ENCODE measurements around the gene MRTFA. TPM values are rescaled to one million over a fixed set of nuclear protein-coding genes. Genes with fewer than 3 reads are reported as not detected.
"Not testable (repeated sequence)": the region's sequence is repeated elsewhere in the genome, so short reads cannot be mapped to it uniquely, and the experiment has no call there.

MRTFA gene
- total RNA-seq, 1 donor from 2014 or later: 53.0 TPM

- Histone ChIP-seq H3K4me3 (ENCODE audit: low read depth, low read length) (no peak overlapping the region), H3K36me3 (ENCODE audit: control insufficient read depth, insufficient read depth, low read length) (no peaks in the 10 kb centered on the region), H3K27me3 (ENCODE audit: control insufficient read depth, insufficient read depth, low read length) (no peaks in the 10 kb centered on the region)
- DNase-seq (ENCODE audit: low read depth): no peak
- TF ChIP-seq CTCF (IDR thresholded peaks at IDR 0.05; ENCODE audit: insufficient read depth, low read length, poor library complexity, severe bottlenecking): no peak
Measured at GRCh38 chr22:40552070-40552469, 84.4 kb downstream of the MRTFA start.

DNA sequence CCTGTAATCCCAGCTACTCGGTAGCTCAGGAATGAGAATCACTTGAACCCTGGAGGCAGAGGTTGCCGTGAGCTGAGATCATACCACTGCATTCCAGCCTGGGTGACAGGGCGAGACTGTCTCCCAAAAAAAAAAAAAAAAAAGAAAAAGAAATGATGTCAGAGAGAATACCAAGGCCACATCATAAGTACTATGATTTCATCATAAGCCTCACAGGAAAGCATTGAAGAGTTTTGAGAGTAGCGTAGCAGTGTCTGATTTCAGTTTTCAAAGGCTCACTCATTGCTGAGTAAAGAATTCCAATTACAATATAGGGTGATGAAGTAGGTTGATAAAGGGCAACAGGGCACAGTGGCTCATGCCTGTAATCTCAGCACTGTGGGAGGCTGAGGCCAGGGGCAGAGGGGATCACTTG, 88.8 kb downstream of the MRTFA start:
- Histone ChIP-seq H3K4me3 (ENCODE audit: low read depth, low read length) (no peak overlapping the region), H3K36me3 (ENCODE audit: control insufficient read depth, insufficient read depth, low read length) (no peaks in the 10 kb centered on the region), H3K27me3 (ENCODE audit: control insufficient read depth, insufficient read depth, low read length) (no peaks in the 10 kb centered on the region)
- no peak for TF ChIP-seq CTCF (IDR thresholded peaks at IDR 0.05; ENCODE audit: insufficient read depth, low read length, poor library complexity, severe bottlenecking)
- DNase-seq (ENCODE audit: low read depth): no peak

- no peak for DNase-seq (ENCODE audit: low read depth)
- TF ChIP-seq CTCF (IDR thresholded peaks at IDR 0.05; ENCODE audit: insufficient read depth, low read length, poor library complexity, severe bottlenecking): no peak
Measured at GRCh38 chr22:40544758-40545157, 91.8 kb downstream of the MRTFA start.

GRCh38 chr22:40542821-40543540, 93.5 kb downstream of the MRTFA start:
- no peak for DNase-seq (ENCODE audit: low read depth)
- Histone ChIP-seq H3K4me3 (ENCODE audit: low read depth, low read length) (no peak overlapping the region), H3K27me3 (ENCODE audit: control insufficient read depth, insufficient read depth, low read length) (no peaks in the 10 kb centered on the region), H3K36me3 (ENCODE audit: control insufficient read depth, insufficient read depth, low read length) (no peaks in the 10 kb centered on the region)
- TF ChIP-seq CTCF (IDR thresholded peaks at IDR 0.05; ENCODE audit: insufficient read depth, low read length, poor library complexity, severe bottlenecking): no peak

More at GRCh38 chr22:40544758-40545157, 91.8 kb downstream of the MRTFA start:
- H3K4me3 ChIP-seq (ENCODE audit: low read depth, low read length): no peak overlapping the region
- H3K27me3 ChIP-seq (ENCODE audit: control insufficient read depth, insufficient read depth, low read length): no peaks in the 10 kb centered on the region
- H3K36me3 ChIP-seq (ENCODE audit: control insufficient read depth, insufficient read depth, low read length): no peaks in the 10 kb centered on the region

GRCh38 chr22:40541300-40541699, 95.2 kb downstream of the MRTFA start:
- Histone ChIP-seq H3K4me3 (ENCODE audit: low read depth, low read length) (no peak overlapping the region), H3K27me3 (ENCODE audit: control insufficient read depth, insufficient read depth, low read length) (no peaks in the 10 kb centered on the region), H3K36me3 (ENCODE audit: control insufficient read depth, insufficient read depth, low read length) (no peaks in the 10 kb centered on the region)
- no peak for DNase-seq (ENCODE audit: low read depth)
- TF ChIP-seq CTCF (IDR thresholded peaks at IDR 0.05; ENCODE audit: insufficient read depth, low read length, poor library complexity, severe bottlenecking): no peak

DNA sequence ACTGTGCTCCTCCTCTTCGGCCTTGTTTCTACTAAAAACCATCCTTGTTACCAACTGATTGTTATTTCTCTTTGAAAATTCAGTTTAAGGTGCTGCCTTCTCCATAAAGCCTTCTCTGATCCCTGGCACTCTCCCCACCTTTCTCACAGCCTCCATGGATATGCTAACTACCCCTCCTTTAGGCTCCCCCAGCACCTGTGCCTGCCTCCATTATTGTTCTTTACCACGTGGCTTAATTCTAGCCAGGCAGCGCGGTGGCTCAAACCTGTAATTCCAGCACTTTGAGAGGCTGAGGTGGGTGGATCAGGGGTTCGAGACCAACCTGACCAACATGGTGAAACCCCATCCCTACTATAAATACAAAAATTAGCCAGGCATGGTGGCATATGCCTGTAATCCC, 96.3 kb downstream of the MRTFA start:
- Histone ChIP-seq H3K4me3 (ENCODE audit: low read depth, low read length) (no peak overlapping the region), H3K36me3 (ENCODE audit: control insufficient read depth, insufficient read depth, low read length) (no peaks in the 10 kb centered on the region), H3K27me3 (ENCODE audit: control insufficient read depth, insufficient read depth, low read length) (no peaks in the 10 kb centered on the region)
- no peak for TF ChIP-seq CTCF (IDR thresholded peaks at IDR 0.05; ENCODE audit: insufficient read depth, low read length, poor library complexity, severe bottlenecking)
- no peak for DNase-seq (ENCODE audit: low read depth)

- not testable (repeated sequence) for H3K4me3 ChIP-seq (ENCODE audit: low read depth, low read length); H3K36me3 ChIP-seq (ENCODE audit: control insufficient read depth, insufficient read depth, low read length); H3K27me3 ChIP-seq (ENCODE audit: control insufficient read depth, insufficient read depth, low read length); DNase-seq (ENCODE audit: low read depth)
Measured at GRCh38 chr22:40536149-40536548, 100.4 kb downstream of the MRTFA start.

All from kidney epithelial cell (primary cell).